Activated gamma-delta T cell (primary cell): Measurements from ENCODE around the gene EVI2B.
"Not testable (repeated sequence)": the region's sequence is repeated elsewhere in the genome, so short reads cannot be mapped to it uniquely, and the experiment has no call there.

Experiments used
- DNase-seq: peaks from one replicate; lab custom pipeline; 2025; lab: John Stamatoyannopoulos, UW
- total RNA-seq, 2 donors: gene quantifications; one replicate each; lab custom pipeline; 2026; lab: John Stamatoyannopoulos, UW

EVI2B gene
- total RNA-seq, result 30.4 to 32.9 reads per million in 2 donors

- no peak for DNase-seq
These were observed at the start of gene EVI2B for GRCh38 chr17:31313982-31314781. Gene EVI2B (minus strand): TSS chr17:31314054. CDS start chr17:31305609, 8,445 bp downstream.

GRCh38 chr17:31357839-31358394 lies 44.1 kb upstream of the EVI2B start:
- no peak for DNase-seq

- DNase-seq, result no peak
These were observed 43.2 kb upstream of the EVI2B start for GRCh38 chr17:31357091-31357490.

GRCh38 chr17:31355935-31356334 lies 42.1 kb upstream of the EVI2B start:
- no peak for DNase-seq

GRCh38 chr17:31349454-31349853 lies 35.6 kb upstream of the EVI2B start:
- no peak for DNase-seq

GRCh38 chr17:31345191-31345747 lies 31.4 kb upstream of the EVI2B start:
- not testable (repeated sequence) for DNase-seq

- DNase-seq, result no peak
These were observed 26.2 kb upstream of the EVI2B start for GRCh38 chr17:31339906-31340661.

- DNase-seq, result no peak
These were observed 15.4 kb upstream of the EVI2B start for GRCh38 chr17:31329221-31329620.

- no peak for DNase-seq
These were observed 14.3 kb upstream of the EVI2B start for GRCh38 chr17:31328160-31328535.

- DNase-seq, result no peak
These were observed 13.8 kb upstream of the EVI2B start for GRCh38 chr17:31327534-31328159.

- DNase-seq, result no peak
These were observed 9.7 kb upstream of the EVI2B start for GRCh38 chr17:31323551-31323950.

GRCh38 chr17:31321966-31322365 lies 8.1 kb upstream of the EVI2B start:
- DNase-seq, result no peak

GRCh38 chr17:31321481-31321880 lies 7.6 kb upstream of the EVI2B start, which contains the start of gene EVI2A:
Gene EVI2A (minus strand): TSS chr17:31321622. CDS start chr17:31319013, 2,609 bp downstream.
- no peak for DNase-seq

- no peak for DNase-seq
These were observed 6.9 kb upstream of the EVI2B start for GRCh38 chr17:31320791-31321190.

GRCh38 chr17:31320241-31320640 lies 6.4 kb upstream of the EVI2B start:
- no peak for DNase-seq

GRCh38 chr17:31318851-31319661 lies 5.2 kb upstream of the EVI2B start:
- no peak for DNase-seq

GRCh38 chr17:31318298-31318801 lies 4.5 kb upstream of the EVI2B start:
- DNase-seq, result no peak

- DNase-seq, result no peak
These were observed 887 bp upstream of the EVI2B start for GRCh38 chr17:31314782-31315100.

GRCh38 chr17:31312223-31312622 lies 1.6 kb downstream of the EVI2B start:
- DNase-seq, result not testable (repeated sequence)

- DNase-seq, result no peak
These were observed 2.3 kb downstream of the EVI2B start for GRCh38 chr17:31311526-31311925.

GRCh38 chr17:31310886-31311285 lies 3.0 kb downstream of the EVI2B start:
- no peak for DNase-seq
